H9 (cell line): ENCODE results near the gene GIPC2. TPM values are rescaled to one million over a fixed set of nuclear protein-coding genes. Genes with fewer than 3 reads are reported as not detected.

Experiments used
- DNase-seq: peaks from one replicate; pipeline ENCODE4 v3.0.0-alpha.2; 2017
- H2AFZ ChIP-seq: one replicate; pipeline ENCODE4 v1.6.1; 2013; ENCODE audit warnings: mild to moderate bottlenecking, low read length, control low read depth, moderate library complexity
- H2AK5ac ChIP-seq: 2 replicates; pipeline ENCODE4 v1.6.1; 2013; ENCODE audit warnings: low read length, control low read depth, mixed read lengths; ENCODE audit not compliant: insufficient read length
- H2BK120ac ChIP-seq: one replicate; pipeline ENCODE4 v1.6.1; 2013; ENCODE audit warnings: low read depth, mild to moderate bottlenecking, low read length, control low read depth, inconsistent platforms; ENCODE audit not compliant: poor library complexity, severe bottlenecking
- H2BK12ac ChIP-seq: 2 replicates; pipeline ENCODE4 v1.6.1; 2013; ENCODE audit warnings: low read length, control low read depth, mixed read lengths, low read depth; ENCODE audit not compliant: insufficient read length
- H2BK15ac ChIP-seq: 2 replicates; pipeline ENCODE4 v1.6.1; 2013; ENCODE audit warnings: low read depth, low read length, control low read depth
- H2BK20ac ChIP-seq: one replicate; pipeline ENCODE4 v1.6.1; 2013; ENCODE audit warnings: low read depth, mild to moderate bottlenecking, low read length, control low read depth, inconsistent platforms; ENCODE audit not compliant: poor library complexity, severe bottlenecking
- H2BK5ac ChIP-seq: 2 replicates; pipeline ENCODE4 v1.6.1; 2013; ENCODE audit warnings: low read length, control low read depth, mixed read lengths; ENCODE audit not compliant: insufficient read length
- H3K14ac ChIP-seq: 2 replicates; pipeline ENCODE4 v1.6.1; 2013; ENCODE audit warnings: low read length, control low read depth; ENCODE audit not compliant: insufficient read depth
- H3K18ac ChIP-seq: 2 replicates; pipeline ENCODE4 v1.6.1; 2013; ENCODE audit warnings: low read depth, mild to moderate bottlenecking, mixed read lengths, low read length, control low read depth; ENCODE audit not compliant: insufficient read length
- H3K23ac ChIP-seq: 2 replicates; pipeline ENCODE4 v1.6.1; 2013; ENCODE audit warnings: low read length, control low read depth, mixed read lengths, low read depth; ENCODE audit not compliant: insufficient read length
- H3K23me2 ChIP-seq: 2 replicates; pipeline ENCODE4 v1.6.1; 2013; ENCODE audit warnings: low read depth, mild to moderate bottlenecking, mixed read lengths, low read length, control low read depth; ENCODE audit not compliant: insufficient read length, poor library complexity, severe bottlenecking
- H3K27ac ChIP-seq: 2 replicates; pipeline ENCODE4 v1.5.1; 2013; ENCODE audit warnings: low read length, control low read depth, mixed read lengths, low read depth; ENCODE audit not compliant: insufficient read length
- H3K27me3 ChIP-seq: 2 replicates; pipeline ENCODE4 v1.6.1; 2013; ENCODE audit warnings: low read length, control low read depth, inconsistent platforms; ENCODE audit not compliant: insufficient read depth
- H3K4ac ChIP-seq: 2 replicates; pipeline ENCODE4 v1.6.1; 2013; ENCODE audit warnings: low read depth, mild to moderate bottlenecking, control low read depth, inconsistent platforms, low read length, moderate library complexity
- H3K4me1 ChIP-seq: 2 replicates; pipeline ENCODE4 v1.6.1; 2013; ENCODE audit warnings: low read length, control low read depth, inconsistent platforms; ENCODE audit not compliant: insufficient read depth
- H3K4me2 ChIP-seq: 2 replicates; pipeline ENCODE4 v1.6.1; 2013; ENCODE audit warnings: low read length, control low read depth, mixed read lengths; ENCODE audit not compliant: insufficient read length, insufficient read depth
- H3K56ac ChIP-seq: 2 replicates; pipeline ENCODE4 v1.6.1; 2013; ENCODE audit warnings: low read depth, mild to moderate bottlenecking, mixed read lengths, low read length, control low read depth; ENCODE audit not compliant: insufficient read length
- H3K79me1 ChIP-seq: 2 replicates; pipeline ENCODE4 v1.6.1; 2013; ENCODE audit warnings: low read depth, mild to moderate bottlenecking, moderate library complexity, low read length, control low read depth, inconsistent platforms; ENCODE audit not compliant: insufficient read depth, poor library complexity, severe bottlenecking
- H3K79me2 ChIP-seq: 2 replicates; pipeline ENCODE4 v1.6.1; 2013; ENCODE audit warnings: low read length, control low read depth, inconsistent platforms; ENCODE audit not compliant: insufficient read depth
- H3K9ac ChIP-seq: 2 replicates; pipeline ENCODE4 v1.6.1; 2013; ENCODE audit warnings: low read length, control low read depth, mixed read lengths; ENCODE audit not compliant: insufficient read length; ENCODE audit errors: extremely low read depth
- H3K9me3 ChIP-seq: one replicate; pipeline ENCODE4 v1.6.1; 2013; ENCODE audit warnings: low read depth, low read length, inconsistent platforms; ENCODE audit not compliant: control insufficient read depth
- H3T11ph ChIP-seq: one replicate; pipeline ENCODE4 v1.6.1; 2013; ENCODE audit warnings: mild to moderate bottlenecking, low read length, control low read depth, inconsistent platforms
- H4K20me1 ChIP-seq: one replicate; pipeline ENCODE4 v1.6.1; 2013; ENCODE audit not compliant: control insufficient read depth, insufficient read length, insufficient read depth
- H4K5ac ChIP-seq: 2 replicates; pipeline ENCODE4 v1.6.1; 2013; ENCODE audit warnings: low read depth, mild to moderate bottlenecking, mixed read lengths, low read length, control low read depth; ENCODE audit not compliant: insufficient read length
- H4K8ac ChIP-seq: replicated peaks from 2 replicates; pipeline ENCODE4 v1.6.1; 2013; ENCODE audit warnings: low read length, control low read depth, mixed read lengths, low read depth; ENCODE audit not compliant: insufficient read length
- H4K91ac ChIP-seq: 2 replicates; pipeline ENCODE4 v1.6.1; 2013; ENCODE audit warnings: low read depth, mild to moderate bottlenecking, moderate library complexity, mixed read lengths, low read length, control low read depth; ENCODE audit not compliant: insufficient read length
- H3K27ac Mint-ChIP-seq, 3 experiments: 2 replicates in 2 of 3; 3 replicates in 1 of 3; pipeline ENCODE4 v1.8.0; 2020 to 2021; ENCODE audit warnings: mixed read lengths in 3 of 3, mild to moderate bottlenecking in 1 of 3, moderate library complexity in 1 of 3
- H3K27me3 Mint-ChIP-seq: 2 replicates; pipeline ENCODE4 v1.8.0; 2021; ENCODE audit warnings: low read depth, mild to moderate bottlenecking, moderate library complexity, mixed read lengths
- H3K36me3 Mint-ChIP-seq, 3 experiments: 2 replicates in 2 of 3; 3 replicates in 1 of 3; pipeline ENCODE4 v1.8.0; 2020 to 2021; ENCODE audit warnings: low read depth in 3 of 3, mixed read lengths in 3 of 3; ENCODE audit not compliant: insufficient read depth in 1 of 3
- H3K4me1 Mint-ChIP-seq, 2 experiments: 2 replicates each; pipeline ENCODE4 v1.8.0; 2020; ENCODE audit warnings: mixed read lengths in 2 of 2
- H3K4me3 Mint-ChIP-seq, 2 experiments: 2 replicates in 1 of 2; 3 replicates in 1 of 2; pipeline ENCODE4 v1.8.0; 2020 to 2021; ENCODE audit warnings: mild to moderate bottlenecking in 2 of 2, mixed read lengths in 2 of 2, moderate library complexity in 1 of 2
- H3K9me3 Mint-ChIP-seq, 2 experiments: 2 replicates in 1 of 2; 3 replicates in 1 of 2; pipeline ENCODE4 v1.8.0; 2020; ENCODE audit warnings: mild to moderate bottlenecking in 2 of 2, mixed read lengths in 2 of 2, moderate library complexity in 1 of 2
- WGBS: extraction: QIAGEN DNeasy Blood & Tissue Kit; methylation state at CpG from one replicate; pipeline ENCODE4 v1.1.7; 2013; ENCODE audit warnings: missing lambda C conversion rate, low lambda C conversion rate, mixed read lengths; ENCODE audit not compliant: insufficient read length; ENCODE audit errors: extremely low coverage; 5-methylcytosine and 5-hydroxymethylcytosine counted together
- total RNA-seq: library from RNA; stranded (reverse); gene quantifications from 2 replicates; pipeline ENCODE4 v1.2.1, GENCODE V29; 2021
- TF ChIP-seq, protein P1 (sequence below): fragments of 200-600 bp; sonication (generic); conservative IDR thresholded peaks from 3 replicates; pipeline ENCODE4 v1.8.0; 2021; ENCODE audit warnings: antibody characterized with exemption, mild to moderate bottlenecking

The GIPC2 gene
- total RNA-seq, 1 experiment from 2014 or later = 0.85 TPM

DNA sequence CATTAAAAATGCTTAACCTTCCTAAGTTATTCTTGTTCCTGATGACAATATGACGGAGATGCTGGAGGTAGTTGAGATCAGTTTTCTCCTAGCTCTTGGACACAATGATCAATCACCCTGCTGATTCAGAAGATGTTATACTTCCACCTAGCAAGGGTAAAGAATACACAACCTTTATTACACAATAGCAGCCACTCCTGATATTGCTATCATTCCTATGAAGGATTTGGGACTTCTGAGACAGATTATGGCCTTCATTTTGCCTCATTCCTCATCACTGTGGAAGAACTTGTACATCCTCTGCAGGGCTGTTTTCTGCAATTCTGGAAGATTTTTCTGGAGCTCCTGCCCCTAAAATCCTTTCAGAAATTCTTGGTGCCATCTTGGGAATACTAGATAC is 47.8 kb downstream of the GIPC2 start:
- no peaks in the 10 kb centered on the region for H3K79me1 ChIP-seq

More for the DNA sequence above, 47.8 kb downstream of the GIPC2 start:
- no peak overlapping the region for H2BK12ac ChIP-seq
- H3K18ac ChIP-seq = no peak overlapping the region
- H3K23ac ChIP-seq = no peak overlapping the region
- H3K27ac Mint-ChIP-seq = no peak overlapping the region
- H3K27me3 ChIP-seq = no peaks in the 10 kb centered on the region
- H3K23me2 ChIP-seq = no peaks in the 10 kb centered on the region
- H3K4me1 Mint-ChIP-seq = no peaks in the 10 kb centered on the region
- no peak overlapping the region for H3K4ac ChIP-seq
- DNase-seq = no peak
- H2BK120ac ChIP-seq = no peak overlapping the region
- no peaks in the 10 kb centered on the region for H3K36me3 Mint-ChIP-seq
- no peak overlapping the region for H3K4me3 Mint-ChIP-seq
- no peaks in the 10 kb centered on the region for H3K27me3 Mint-ChIP-seq
- no peak overlapping the region for H4K8ac ChIP-seq
- no peak overlapping the region for H3K9ac ChIP-seq
- H2BK15ac ChIP-seq = no peak overlapping the region
- no peak overlapping the region for H3K27ac ChIP-seq
- no peak overlapping the region for H4K5ac ChIP-seq
- H3K4me1 ChIP-seq = no peaks in the 10 kb centered on the region
- no peaks in the 10 kb centered on the region for H3K79me2 ChIP-seq
- no peak overlapping the region for H4K91ac ChIP-seq
- H3K14ac ChIP-seq = no peak overlapping the region
- no peaks in the 10 kb centered on the region for H3K9me3 Mint-ChIP-seq
- no peak overlapping the region for H2BK20ac ChIP-seq
- H2AFZ ChIP-seq = no peak overlapping the region
- H4K20me1 ChIP-seq = no peaks in the 10 kb centered on the region
- no peak overlapping the region for H2AK5ac ChIP-seq
- no CpG with 5 or more reads among the region's 1 CpG for whole genome bisulfite sequencing
- TF ChIP-seq, protein P1, sequence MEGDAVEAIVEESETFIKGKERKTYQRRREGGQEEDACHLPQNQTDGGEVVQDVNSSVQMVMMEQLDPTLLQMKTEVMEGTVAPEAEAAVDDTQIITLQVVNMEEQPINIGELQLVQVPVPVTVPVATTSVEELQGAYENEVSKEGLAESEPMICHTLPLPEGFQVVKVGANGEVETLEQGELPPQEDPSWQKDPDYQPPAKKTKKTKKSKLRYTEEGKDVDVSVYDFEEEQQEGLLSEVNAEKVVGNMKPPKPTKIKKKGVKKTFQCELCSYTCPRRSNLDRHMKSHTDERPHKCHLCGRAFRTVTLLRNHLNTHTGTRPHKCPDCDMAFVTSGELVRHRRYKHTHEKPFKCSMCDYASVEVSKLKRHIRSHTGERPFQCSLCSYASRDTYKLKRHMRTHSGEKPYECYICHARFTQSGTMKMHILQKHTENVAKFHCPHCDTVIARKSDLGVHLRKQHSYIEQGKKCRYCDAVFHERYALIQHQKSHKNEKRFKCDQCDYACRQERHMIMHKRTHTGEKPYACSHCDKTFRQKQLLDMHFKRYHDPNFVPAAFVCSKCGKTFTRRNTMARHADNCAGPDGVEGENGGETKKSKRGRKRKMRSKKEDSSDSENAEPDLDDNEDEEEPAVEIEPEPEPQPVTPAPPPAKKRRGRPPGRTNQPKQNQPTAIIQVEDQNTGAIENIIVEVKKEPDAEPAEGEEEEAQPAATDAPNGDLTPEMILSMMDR = no peak
- H2BK5ac ChIP-seq = no peak overlapping the region
- H3K56ac ChIP-seq = no peak overlapping the region
- H3K4me2 ChIP-seq = no peak overlapping the region
- no peak overlapping the region for H3T11ph ChIP-seq
- no peaks in the 10 kb centered on the region for H3K9me3 ChIP-seq
